NCI-H187 (cell line): ENCODE measurements around the gene FOCAD.

Experiments used
- DNase-seq, 2 experiments: peaks; one replicate each; lab custom pipeline; 2025; lab: John Stamatoyannopoulos, UW

Gene FOCAD

DNA sequence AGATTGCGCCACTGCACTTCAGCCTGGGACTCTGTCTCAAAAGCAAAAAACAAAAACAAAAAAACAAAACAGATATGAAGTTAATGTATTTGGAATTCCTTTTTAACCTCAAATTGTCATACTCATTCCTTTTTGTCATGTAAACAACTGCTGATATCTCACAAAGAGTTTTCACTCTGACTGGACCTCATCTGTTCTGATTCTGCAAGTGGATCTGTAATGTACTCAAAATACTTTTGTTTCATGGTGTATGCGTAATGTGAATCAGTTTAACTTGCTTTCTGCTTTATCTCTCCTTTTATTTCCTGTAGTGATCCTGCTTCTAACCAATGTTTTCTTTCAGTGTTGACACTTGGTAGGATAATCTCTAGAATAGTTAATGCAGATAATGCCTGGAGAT, 106.7 kb downstream of the FOCAD start:
- DNase-seq: no peak

DNA sequence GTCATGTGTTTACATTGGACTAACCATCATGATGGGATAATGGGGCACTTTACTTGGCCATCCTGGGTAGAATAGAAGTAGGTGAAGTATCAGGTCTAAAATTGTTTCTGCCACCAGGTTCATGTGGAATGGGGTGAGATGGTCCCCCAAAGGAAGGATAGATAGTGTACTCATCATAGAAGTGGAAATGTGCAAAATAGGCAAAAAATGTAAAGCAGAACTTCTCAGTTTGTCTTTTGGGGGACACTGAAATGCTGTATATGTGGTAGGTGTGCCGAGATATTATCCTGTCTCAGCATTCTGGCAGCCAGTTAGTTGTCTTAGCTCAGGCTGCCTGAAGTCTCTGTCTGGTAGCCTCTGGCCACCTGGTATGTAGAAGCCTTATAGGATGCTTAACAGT, 107.6 kb downstream of the FOCAD start:
- DNase-seq: no peak

- no peak for DNase-seq
Observed at GRCh38 chr9:20804489-20805250, 120.6 kb downstream of the FOCAD start.

- DNase-seq: no peak
Observed at GRCh38 chr9:20805766-20806165, 121.7 kb downstream of the FOCAD start.

DNA sequence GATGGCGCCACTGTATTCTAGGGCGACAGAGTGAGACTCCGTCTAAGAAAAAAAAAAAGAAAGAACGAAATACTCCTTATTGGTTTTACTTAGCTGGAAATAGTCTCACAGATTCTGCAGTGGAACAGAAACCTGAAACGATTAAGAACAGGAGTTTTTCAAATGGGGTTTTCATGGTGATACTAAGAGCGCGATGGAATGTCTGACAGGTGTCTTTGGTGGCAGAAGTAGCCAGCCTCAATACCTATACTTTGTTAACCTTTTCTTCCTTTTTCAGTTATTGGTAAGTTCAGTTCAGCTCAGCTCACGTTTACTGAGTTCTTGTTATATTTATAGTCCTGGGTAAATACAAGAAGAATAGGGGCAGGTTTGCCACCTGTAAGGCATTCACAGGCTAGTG, 123.9 kb downstream of the FOCAD start:
- no peak for DNase-seq

- DNase-seq: no peak
Observed at GRCh38 chr9:20811872-20812271, 127.8 kb downstream of the FOCAD start.

DNA sequence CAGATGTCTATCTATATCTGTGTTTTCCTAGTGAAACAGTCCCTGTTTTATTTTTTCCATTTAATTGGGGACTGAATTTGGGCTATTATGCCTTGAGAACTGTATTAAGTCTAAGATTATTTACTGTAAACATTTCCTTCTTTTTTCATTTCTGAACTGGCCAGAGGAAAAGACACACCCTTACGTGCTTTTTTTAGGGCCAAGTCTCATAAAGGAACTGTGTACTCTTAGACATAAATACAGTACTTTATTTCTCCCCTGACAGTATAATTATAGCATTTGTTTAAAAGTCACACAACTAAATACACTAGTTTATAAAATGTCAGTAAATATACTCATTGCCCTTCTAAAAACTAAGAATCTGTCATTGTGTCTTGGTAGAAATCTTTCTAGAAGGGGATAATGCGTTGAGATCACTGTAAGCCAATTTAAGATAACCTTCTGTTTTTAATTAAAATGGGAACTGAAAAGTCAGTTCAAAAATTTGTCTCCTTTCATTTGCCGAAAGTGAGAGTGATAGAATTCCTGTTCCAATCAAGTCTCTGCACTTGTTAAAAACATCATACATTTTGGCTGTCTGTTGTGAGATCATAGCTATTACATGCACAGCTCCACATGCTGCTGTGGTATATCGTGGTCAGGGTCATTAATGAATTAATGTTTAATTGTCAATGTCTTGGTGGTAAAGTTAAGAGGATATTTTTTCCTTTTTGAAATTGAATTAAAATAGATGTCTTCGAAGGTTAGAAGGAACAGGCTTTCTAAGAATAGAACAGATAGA, 132.1 kb downstream of the FOCAD start:
- DNase-seq: no peak

DNA sequence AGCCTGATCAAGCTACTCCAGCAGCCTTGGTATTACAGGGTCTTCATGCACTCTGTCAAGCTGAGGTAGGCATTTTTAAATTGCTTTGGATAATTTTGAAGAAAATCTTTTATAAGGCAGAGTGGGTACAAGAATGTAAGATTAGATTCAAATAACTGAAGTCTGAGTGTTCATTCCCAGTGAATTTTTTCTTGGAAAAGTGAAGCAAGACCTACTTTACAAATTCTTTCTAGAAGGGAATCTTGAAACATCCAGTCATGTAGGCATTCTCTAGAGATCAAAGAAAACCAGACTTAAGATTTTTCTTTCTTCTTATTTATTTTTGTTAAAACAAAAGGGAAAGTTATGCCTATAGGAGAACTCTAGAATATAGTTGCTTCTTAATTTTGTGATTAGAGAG, 139.0 kb downstream of the FOCAD start:
- no peak for DNase-seq

- no peak for DNase-seq
Observed at GRCh38 chr9:20831028-20831427, 147.0 kb downstream of the FOCAD start.

GRCh38 chr9:20832775-20833174, 148.7 kb downstream of the FOCAD start:
- DNase-seq: no peak

DNA sequence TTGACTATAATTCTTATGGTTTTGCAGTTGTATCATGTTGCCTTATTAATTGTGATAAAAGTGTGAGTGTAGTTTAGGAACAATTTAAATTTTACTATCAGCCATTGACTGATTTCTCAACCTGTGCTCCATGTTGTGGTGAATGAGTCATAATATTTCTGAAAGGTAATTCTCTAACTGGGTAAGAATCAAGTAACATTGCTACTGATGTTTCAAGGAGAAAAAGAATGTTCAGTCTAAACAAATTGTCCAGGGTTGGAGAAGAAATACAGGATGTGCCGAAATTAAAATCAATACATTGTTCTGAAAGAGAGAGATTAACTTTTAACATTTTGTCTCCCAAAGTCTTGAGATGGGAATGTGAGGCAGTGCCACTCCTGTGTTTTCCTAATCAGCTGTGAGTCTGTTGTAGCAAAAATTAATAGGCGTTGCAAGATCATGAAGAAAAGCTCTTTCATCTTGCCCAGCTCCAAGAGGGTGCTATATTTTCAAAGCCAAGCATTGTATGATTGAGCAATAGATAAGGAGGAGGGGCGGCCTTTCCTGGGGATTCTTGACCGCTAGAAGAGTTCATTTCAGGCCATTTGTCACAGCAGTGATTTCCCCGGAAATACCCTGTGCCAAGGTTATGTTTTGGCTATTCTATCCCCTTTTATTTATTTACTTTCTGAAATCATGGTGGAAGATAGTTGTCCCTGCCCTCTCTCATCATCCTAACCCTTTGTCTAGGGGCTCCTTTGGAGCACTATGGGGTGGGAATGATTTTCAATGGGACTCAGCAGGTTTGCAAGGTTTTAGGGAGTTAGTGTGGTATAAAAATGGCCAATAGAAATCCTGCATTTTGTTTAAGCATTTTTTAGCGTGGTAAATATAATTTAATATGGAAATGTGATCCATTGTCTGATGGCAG, 151.6 kb downstream of the FOCAD start:
- no peak for DNase-seq

GRCh38 chr9:20837166-20837565, 153.1 kb downstream of the FOCAD start:
- DNase-seq: no peak

GRCh38 chr9:20838218-20838617, 154.2 kb downstream of the FOCAD start:
- DNase-seq: no peak

DNA sequence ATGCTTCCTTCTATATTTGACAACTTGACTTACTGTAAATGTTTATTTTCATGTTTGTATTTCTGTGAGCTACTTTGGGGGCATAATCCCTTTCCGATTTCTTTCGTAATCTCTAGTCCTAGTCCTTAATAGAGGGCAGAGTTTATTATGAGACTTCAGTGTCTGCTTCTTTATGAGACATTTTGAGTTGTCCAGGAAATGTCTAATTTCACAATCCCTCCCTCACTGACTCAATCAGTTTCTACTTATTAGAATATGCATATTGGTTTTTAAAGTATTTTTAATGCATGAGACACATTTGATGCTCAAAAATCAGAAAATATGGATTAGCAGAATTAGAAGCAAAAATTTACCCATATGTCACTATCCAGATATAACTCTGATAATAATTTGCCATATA, 160.9 kb downstream of the FOCAD start:
- no peak for DNase-seq

DNA sequence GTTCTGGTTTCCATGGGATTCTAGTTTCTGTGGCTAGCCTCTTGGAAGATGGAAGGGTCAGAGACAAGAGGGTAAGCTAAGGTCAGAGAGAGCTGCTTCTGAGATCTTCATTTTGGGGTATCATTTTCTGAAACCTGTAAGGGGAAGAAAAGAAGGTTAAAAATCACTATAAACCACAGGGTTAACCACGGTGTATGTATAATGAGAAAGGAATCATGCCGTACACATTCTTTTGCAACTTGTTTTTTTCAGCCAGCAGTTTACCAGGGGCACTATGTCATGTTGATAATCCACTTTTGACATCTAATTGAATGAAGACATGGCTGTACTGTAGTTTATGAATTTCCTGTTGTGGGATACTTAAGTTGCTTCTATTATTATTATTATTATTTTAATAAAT, 164.4 kb downstream of the FOCAD start:
- DNase-seq: no peak

GRCh38 chr9:20853866-20854265, 169.8 kb downstream of the FOCAD start:
- no peak for DNase-seq

DNA sequence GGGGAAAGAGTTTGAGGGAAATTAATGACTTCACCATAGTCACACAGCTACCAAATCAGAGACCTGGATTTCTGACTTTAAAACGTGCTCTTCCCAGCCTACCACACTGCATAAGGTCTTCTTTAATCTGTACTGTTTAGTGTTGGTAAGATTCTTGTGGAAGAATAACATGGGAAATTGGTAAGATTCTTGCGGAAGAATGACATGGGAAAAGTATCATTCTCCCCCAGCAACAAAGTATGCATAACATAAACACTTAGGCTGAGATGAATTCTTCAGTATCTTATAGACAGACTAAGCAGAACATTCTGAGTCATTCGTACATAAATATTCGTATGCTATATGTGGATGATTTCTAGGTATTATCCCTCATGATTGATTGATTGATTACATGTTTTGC, 170.4 kb downstream of the FOCAD start:
- DNase-seq: no peak

GRCh38 chr9:20863945-20864344, 179.9 kb downstream of the FOCAD start:
- DNase-seq: no peak

DNA sequence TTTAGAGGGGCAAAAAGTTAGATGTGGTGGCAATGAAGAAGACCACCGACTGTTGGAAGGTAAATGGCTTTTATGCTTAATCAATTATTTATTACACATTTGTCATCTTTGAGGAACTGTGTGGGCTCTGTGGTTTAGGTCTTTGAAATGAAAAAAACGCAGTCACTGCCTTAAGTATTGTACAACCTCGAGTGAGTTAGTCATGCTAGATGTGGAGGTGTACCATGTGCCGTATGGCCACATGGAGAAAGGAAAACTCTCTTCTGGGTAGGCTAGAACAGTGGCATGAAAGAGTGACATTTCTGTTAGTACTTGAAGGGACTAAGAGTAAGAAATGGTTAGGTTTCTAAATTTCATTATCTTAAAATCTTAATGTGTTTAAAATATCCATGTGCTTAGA, 181.3 kb downstream of the FOCAD start:
- no peak for DNase-seq

DNA sequence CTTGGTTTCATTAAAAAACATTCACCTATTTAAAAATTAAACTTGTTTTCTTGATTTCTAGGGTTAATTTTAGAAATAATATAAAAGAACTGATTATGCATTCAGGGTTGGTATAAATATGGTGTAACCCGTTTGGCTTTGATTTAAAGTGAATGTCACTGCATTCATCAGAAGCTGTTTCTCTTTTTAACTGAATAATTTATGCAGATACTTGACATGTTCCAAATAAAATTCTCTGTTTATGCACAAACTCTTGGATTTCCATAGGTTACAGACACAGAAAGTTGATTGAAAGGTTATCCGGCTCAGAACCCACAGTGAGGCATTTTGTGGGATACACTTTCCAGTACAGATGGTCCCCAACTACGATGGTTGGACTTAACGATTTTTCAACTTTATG, 186.1 kb downstream of the FOCAD start:
- DNase-seq: no peak

DNA sequence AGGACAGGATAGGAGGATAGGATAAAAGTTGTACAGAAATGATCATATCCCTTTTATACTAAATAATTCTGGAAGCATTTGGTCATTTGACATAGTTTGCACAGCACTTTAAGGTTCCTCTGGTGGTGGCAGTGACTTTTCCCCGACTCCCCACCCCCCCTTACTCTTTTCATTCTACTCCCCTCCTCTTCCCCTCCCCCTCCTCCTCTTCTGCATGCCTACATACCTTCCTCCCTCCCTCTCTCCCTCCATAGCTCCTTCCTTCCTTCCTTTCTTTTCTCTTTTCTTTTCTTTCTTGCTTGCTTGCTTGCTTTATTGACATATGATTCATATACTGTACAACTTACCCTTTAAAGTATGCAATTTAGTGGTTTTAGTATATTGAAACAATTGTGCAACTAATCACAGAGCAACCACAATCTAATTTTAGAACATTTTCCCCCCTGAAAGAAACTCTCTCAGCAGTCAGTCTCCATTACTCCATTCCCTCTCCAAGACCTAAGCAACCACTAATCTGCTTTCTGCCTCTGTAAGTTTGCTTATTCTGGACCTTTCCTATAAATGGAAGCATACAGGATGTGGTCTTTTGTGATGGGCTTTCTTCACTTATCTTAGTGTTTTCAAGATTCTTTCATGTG, 188.4 kb downstream of the FOCAD start:
- DNase-seq: no peak

DNA sequence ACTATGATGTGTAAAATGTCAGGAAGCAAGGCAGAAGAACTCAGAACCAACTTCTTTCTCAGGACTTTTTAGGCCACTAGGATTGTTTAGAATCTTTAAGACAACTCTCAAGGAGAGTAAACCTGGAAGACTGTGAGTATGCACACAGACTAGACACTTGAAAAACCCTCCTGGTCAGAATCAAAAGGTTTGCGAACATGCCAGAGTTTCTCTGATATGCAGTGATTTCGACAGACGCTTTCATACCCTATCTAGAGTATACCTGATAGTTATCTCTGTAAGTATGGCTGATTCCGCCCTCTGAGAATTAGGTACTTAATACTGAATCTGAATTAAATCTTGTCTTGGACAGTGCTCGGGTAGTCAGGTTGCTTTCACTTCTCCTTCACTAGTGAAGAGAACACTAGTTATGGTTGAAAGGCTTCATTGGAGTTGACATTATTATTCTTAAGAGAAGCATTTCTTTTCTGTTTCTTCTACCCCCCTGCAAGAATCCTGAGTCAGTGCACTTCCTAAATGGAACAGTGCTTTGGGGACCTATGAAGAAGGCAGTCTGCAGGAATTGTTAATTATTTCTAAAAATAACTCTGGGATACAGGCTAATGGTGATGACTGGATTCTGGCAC, 189.3 kb downstream of the FOCAD start:
- DNase-seq: no peak
